ENCODE results near the gene LMF1.

Gene LMF1

DNA sequence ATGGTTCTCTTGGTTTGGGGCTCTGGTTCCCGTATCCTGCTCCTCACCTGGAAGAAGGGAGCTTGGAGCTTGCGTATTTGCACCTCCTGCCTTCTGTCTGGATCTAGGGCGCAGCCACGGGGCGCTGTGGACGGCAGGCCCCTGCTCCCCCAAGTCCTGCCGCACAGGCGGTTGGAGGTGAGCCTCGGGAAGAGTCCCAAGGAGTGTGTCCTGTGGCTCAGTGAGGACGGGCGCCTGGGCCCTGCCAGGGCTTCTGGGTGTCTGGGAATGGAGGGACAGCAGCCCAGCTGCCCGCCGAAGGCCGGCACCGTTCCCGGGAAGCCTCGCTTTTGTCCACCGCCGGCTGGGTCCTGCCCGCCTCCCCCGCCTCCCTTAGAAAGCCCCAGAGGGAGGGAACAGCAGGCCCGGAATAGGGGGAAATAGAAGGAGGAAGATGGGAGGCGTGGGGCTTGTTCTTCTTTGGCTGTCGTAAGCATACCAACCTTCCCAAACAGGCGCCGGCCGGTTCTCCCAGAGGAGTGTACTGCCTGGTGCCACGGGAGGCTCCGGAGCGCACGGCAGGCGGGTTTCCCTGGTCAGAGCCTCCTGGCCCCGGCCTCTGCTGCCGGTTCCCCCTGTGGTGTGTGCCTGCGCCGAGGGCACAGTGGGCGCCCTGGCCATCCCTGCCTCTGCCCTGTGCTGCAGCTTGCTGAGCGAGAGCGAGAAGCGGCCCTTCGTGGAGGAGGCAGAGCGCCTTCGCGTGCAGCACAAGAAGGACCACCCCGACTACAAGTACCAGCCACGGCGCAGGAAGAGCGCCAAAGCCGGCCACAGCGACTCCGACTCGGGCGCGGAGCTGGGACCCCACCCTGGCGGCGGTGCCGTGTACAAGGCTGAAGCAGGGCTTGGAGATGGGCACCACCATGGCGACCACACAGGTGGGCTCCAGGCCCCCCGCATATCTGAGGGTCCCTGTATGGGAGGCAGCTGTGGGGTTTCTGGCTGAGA is 12.6 kb upstream of the LMF1 start:
- Histone ChIP-seq H3K9me3 (ENCODE audit: insufficient read depth, low read depth, low read length) (no peaks in the 10 kb centered on the region), H3K9ac (ENCODE audit: low read depth, low read length) (no peak overlapping the region), H3K27me3 (ENCODE audit: insufficient read depth, low read length) (peaks cover 53% of the 10 kb centered on the region), H3K27ac (ENCODE audit: low read depth, low read length) (no peak overlapping the region), H3K36me3 (ENCODE audit: insufficient read depth, low read length) (0 out of 2 replicates have a peak, but pooled peaks cover 4% of the 10 kb centered on the region), H3K4me1 (ENCODE audit: insufficient read depth, low read length) (0 out of 2 replicates have a peak, but pooled peaks cover 3% of the 10 kb centered on the region), H3K4me3 (ENCODE audit: low read length) (peak overlapping the region; percentile 58)
- WGBS: 52% methylated on average over 58 of the region's 59 CpGs

DNA sequence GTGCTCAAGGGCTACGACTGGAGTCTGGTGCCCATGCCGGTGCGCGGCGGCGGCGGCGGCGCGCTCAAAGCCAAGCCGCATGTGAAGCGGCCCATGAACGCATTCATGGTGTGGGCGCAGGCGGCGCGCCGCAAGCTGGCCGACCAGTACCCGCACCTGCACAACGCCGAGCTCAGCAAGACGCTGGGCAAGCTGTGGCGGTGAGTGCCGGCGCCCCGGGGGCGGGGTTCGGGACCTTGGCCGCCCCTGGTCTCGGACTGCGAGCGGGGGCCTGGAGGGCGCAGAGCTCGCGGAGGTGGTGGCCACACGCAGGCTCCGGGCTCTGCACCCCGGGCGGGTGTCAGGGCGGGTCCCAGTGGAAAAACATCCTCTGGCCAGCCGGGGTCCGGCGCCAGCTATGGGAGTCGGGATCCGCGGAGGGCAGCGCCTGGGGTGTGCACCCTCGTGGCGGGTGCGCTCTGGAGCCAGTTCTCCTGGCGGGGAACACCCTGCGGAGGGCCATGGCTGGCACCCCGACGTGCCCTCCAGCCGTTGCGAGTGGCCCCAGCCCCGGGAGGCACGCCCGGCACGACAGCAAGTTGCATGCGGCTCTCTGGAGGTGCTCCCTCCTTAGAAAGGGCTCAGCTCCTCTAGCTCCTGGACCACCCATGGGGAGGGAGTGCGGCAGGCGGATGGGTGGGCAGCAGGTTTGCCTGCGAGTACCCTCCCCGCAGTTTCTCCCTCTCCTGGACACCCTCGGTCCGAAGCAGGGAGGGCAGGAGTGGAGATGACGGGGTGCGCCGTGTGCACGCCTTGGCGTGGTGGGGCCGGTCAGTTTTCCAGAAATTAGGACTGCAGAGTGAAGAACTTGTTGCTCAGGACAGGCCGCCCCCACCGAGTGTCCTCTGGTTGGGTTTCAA is 11.6 kb upstream of the LMF1 start:
- H3K4me3 ChIP-seq (ENCODE audit: low read length): peak overlapping the region; percentile 58
- H3K9ac ChIP-seq (ENCODE audit: low read depth, low read length): peak overlapping the region; percentile 36; the same call in 1 of the 2 replicates
- no peak overlapping the region for H3K27ac ChIP-seq (ENCODE audit: low read depth, low read length)
- H3K27me3 ChIP-seq (ENCODE audit: insufficient read depth, low read length): peaks cover 54% of the 10 kb centered on the region
- H3K36me3 ChIP-seq (ENCODE audit: insufficient read depth, low read length): 0 out of 2 replicates have a peak, but pooled peaks cover 4% of the 10 kb centered on the region
- H3K4me1 ChIP-seq (ENCODE audit: insufficient read depth, low read length): 0 out of 2 replicates have a peak, but pooled peaks cover 3% of the 10 kb centered on the region
- no peaks in the 10 kb centered on the region for H3K9me3 ChIP-seq (ENCODE audit: insufficient read depth, low read depth, low read length)
- 9% methylated on average over 76 of the region's 76 CpGs for WGBS

DNA sequence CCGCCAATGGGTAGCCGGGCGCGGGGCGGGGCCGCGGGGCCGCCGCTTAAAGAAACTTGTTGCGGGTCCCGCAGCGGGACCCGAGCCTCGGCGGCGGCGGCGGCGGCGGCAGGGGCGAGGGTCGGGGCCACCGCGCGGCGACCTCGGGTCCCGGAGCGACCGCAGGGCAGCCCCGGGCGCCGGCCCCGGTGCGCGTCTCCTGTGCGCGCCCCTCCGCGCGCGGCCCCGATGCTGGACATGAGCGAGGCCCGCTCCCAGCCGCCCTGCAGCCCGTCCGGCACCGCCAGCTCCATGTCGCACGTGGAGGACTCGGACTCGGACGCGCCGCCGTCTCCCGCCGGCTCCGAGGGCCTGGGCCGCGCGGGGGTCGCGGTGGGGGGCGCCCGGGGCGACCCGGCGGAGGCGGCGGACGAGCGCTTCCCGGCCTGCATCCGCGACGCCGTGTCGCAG is 10.9 kb upstream of the LMF1 start, which contains the start of gene SOX8:
Gene SOX8 (plus strand): TSS at position 76 of the 450 bp plus-strand sequence. CDS start 153 bp downstream, at position 229.
- Histone ChIP-seq H3K4me3 (ENCODE audit: low read length) (peak within 1 kb of the TSS; percentile 58), H3K27ac (ENCODE audit: low read depth, low read length) (no peak within 1 kb of the TSS), H3K9ac (ENCODE audit: low read depth, low read length) (peak within 1 kb of the TSS; percentile 36; the same call in 1 of the 2 replicates), H3K36me3 (ENCODE audit: insufficient read depth, low read length) (0 out of 2 replicates have a peak, but pooled peaks cover 4% of the 10 kb centered on the region), H3K4me1 (ENCODE audit: insufficient read depth, low read length) (0 out of 2 replicates have a peak, but pooled peaks cover 3% of the 10 kb centered on the region), H3K9me3 (ENCODE audit: insufficient read depth, low read depth, low read length) (no peaks in the 10 kb centered on the region), H3K27me3 (ENCODE audit: insufficient read depth, low read length) (peaks cover 54% of the 10 kb centered on the region)
- WGBS: under 1% methylated on average over 80 of the region's 80 CpGs

DNA sequence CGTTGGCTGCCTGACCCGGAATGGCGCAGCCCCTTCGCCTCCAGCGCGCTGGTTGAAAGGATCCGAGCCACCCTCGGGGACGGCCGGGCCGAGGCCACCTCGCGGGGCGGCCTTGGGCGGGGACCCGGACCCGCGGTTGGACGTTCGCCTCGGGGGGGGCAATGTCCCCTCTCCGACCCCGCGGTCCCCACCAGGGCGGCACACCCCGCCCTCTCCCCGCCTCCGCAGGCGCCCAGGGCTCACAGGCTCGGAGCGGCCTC is 9.7 kb upstream of the LMF1 start:
- WGBS: under 1% methylated on average over 31 of the region's 31 CpGs
- H3K27ac ChIP-seq (ENCODE audit: low read depth, low read length): no peak overlapping the region
- H3K9me3 ChIP-seq (ENCODE audit: insufficient read depth, low read depth, low read length): no peaks in the 10 kb centered on the region
- peaks cover 54% of the 10 kb centered on the region for H3K27me3 ChIP-seq (ENCODE audit: insufficient read depth, low read length)
- H3K4me1 ChIP-seq (ENCODE audit: insufficient read depth, low read length): 0 out of 2 replicates have a peak, but pooled peaks cover 3% of the 10 kb centered on the region
- no peaks in the 10 kb centered on the region for H3K36me3 ChIP-seq (ENCODE audit: insufficient read depth, low read length)
- H3K9ac ChIP-seq (ENCODE audit: low read depth, low read length): no peak overlapping the region
- peak overlapping the region; percentile 57 for H3K4me3 ChIP-seq (ENCODE audit: low read length)

DNA sequence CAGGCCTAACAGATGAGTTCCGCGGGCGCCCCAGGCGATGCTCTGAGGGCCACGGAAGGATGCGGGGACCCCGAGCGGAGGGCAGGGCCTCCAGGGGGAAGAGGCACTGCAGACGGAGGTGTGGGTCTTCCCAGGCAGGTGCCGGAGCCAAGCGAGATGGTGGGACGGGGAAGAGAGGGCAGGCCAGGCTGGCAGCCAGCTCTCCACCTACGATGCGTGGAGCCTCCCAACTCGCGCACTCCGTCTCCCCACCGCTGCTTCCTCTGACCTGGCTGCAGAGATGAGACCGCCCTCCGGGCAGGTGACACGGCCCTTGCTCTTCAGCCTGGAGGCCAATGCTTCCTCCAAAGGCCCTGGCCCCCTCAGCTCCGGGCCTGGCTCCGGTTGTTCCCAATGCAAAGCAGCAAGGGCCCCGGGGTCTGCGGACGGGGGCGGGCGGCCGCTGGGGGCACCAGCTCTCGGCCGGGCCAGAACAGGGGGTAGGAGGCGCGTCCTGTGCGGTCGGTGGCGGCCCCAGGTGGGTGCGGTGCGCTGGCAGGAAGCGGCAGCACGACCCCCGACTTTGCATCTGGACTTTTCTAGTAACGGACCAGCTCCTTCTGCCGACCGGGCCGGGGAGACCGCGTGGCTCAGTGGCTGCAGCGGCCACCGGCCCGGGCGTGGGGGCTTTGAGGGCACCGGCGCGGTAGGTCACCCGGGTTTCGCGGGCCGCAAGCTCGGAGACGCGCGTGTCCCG is 9.2 kb upstream of the LMF1 start:
- Histone ChIP-seq H3K4me3 (ENCODE audit: low read length) (peak overlapping the region; percentile 57), H3K36me3 (ENCODE audit: insufficient read depth, low read length) (no peaks in the 10 kb centered on the region), H3K27me3 (ENCODE audit: insufficient read depth, low read length) (peaks cover 54% of the 10 kb centered on the region), H3K9ac (ENCODE audit: low read depth, low read length) (no peak overlapping the region), H3K9me3 (ENCODE audit: insufficient read depth, low read depth, low read length) (no peaks in the 10 kb centered on the region), H3K4me1 (ENCODE audit: insufficient read depth, low read length) (0 out of 2 replicates have a peak, but pooled peaks cover 3% of the 10 kb centered on the region), H3K27ac (ENCODE audit: low read depth, low read length) (no peak overlapping the region)
- 18% methylated on average over 63 of the region's 63 CpGs for WGBS

DNA sequence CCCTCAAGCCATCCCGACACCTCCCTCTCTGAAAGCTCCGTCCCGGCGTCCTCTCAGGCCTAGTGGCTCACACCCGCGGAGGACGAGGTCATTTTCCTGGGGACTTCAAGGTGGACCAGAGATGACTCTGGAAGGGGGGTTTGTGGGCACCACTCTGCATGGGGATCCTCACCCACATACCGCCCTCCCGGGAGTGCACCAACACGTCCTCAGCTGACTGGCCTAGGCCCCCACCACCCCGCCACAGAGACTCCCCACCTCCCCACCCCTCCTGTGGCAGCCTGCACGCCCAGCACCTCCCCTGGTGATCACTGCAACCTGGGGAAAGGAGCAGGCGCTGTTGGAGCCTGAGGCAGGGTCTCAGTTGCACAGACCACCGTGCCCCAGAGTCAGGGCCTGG is 8.4 kb upstream of the LMF1 start:
- no peak overlapping the region for H3K9ac ChIP-seq (ENCODE audit: low read depth, low read length)
- H3K27me3 ChIP-seq (ENCODE audit: insufficient read depth, low read length): peaks cover 53% of the 10 kb centered on the region
- WGBS: 92% methylated on average over 14 of the region's 14 CpGs
- H3K27ac ChIP-seq (ENCODE audit: low read depth, low read length): no peak overlapping the region
- no peaks in the 10 kb centered on the region for H3K9me3 ChIP-seq (ENCODE audit: insufficient read depth, low read depth, low read length)
- H3K4me3 ChIP-seq (ENCODE audit: low read length): no peak overlapping the region
- H3K36me3 ChIP-seq (ENCODE audit: insufficient read depth, low read length): no peaks in the 10 kb centered on the region
- H3K4me1 ChIP-seq (ENCODE audit: insufficient read depth, low read length): 0 out of 2 replicates have a peak, but pooled peaks cover 3% of the 10 kb centered on the region

DNA sequence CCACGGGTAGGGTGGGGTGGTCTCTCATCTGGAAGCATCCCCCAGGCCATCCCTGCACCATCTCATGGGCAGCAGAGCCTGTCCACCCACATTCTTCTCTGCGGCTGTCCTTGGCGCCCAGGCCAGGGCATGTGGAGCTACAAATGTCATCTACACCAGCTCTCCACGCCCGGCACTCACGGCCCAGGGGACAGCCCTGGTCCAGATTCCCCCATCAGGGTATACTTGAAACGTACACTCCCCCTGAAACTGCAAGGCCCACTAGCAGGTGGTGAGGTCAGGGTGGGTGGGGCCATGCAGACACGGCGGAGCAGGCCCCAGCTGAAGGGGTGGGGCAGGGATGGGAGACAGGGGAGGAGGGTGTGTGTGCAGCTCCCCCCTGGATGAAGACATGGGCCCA is 7.6 kb upstream of the LMF1 start:
- 0 out of 2 replicates have a peak, but pooled peaks cover 3% of the 10 kb centered on the region for H3K4me1 ChIP-seq (ENCODE audit: insufficient read depth, low read length)
- H3K27me3 ChIP-seq (ENCODE audit: insufficient read depth, low read length): peaks cover 45% of the 10 kb centered on the region
- WGBS: 83% methylated on average over 9 of the region's 9 CpGs

DNA sequence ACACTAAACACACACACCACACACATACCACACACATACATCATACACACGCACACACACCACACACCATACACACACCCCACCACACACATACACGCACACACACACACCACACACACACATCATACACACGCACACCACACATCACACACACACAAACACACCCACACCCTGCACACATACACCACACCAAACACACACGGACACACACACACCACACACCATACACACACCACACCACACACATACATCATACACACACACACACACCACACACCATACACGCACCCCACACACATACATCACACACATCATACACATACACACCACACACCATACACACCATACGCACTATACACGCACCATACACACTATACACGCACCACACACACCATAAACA is 7.1 kb upstream of the LMF1 start:
- Histone ChIP-seq H3K4me1 (ENCODE audit: insufficient read depth, low read length) (0 out of 2 replicates have a peak, but pooled peaks cover under 1% of the 10 kb centered on the region), H3K27ac (ENCODE audit: low read depth, low read length) (no peak overlapping the region), H3K9me3 (ENCODE audit: insufficient read depth, low read depth, low read length) (no peaks in the 10 kb centered on the region), H3K4me3 (ENCODE audit: low read length) (no peak overlapping the region), H3K36me3 (ENCODE audit: insufficient read depth, low read length) (no peaks in the 10 kb centered on the region), H3K27me3 (ENCODE audit: insufficient read depth, low read length) (peaks cover 40% of the 10 kb centered on the region), H3K9ac (ENCODE audit: low read depth, low read length) (no peak overlapping the region)
- WGBS: 75% methylated on average over 8 of the region's 8 CpGs

More for the DNA sequence above, 7.6 kb upstream of the LMF1 start:
- Histone ChIP-seq H3K36me3 (ENCODE audit: insufficient read depth, low read length) (no peaks in the 10 kb centered on the region), H3K27ac (ENCODE audit: low read depth, low read length) (no peak overlapping the region), H3K9me3 (ENCODE audit: insufficient read depth, low read depth, low read length) (no peaks in the 10 kb centered on the region), H3K9ac (ENCODE audit: low read depth, low read length) (no peak overlapping the region), H3K4me3 (ENCODE audit: low read length) (no peak overlapping the region)

DNA sequence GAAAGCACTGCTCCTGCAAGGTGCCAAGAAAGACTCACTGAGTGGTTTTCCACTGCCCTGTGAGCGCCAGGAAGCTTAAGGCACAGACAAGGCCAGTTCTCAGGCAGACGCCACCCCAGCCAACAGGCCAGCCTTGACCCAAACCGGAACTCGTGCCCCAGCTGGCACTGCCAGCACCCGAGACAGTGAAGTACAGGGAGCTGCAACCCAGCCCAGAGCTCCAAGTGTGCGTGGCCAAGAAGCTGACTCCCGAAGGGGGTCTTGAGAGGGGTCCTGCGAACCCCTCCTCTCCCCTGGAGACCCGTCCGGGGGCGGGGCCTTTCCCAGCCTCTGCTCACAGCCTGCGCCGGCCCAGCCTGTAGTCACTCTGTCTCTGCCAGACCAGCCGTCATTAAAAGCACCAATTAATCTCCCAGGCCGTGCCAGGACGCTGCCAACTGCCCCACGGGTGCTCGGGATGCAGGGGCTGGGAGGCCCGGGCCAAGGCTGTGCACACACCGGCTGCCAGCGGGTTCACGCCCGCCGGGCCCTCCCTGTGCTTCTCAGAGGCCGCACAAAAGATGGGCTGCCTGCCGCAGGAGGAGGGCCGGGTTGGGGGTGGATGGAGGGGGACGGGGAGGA is 6.4 kb upstream of the LMF1 start:
- Histone ChIP-seq H3K9me3 (ENCODE audit: insufficient read depth, low read depth, low read length) (no peaks in the 10 kb centered on the region), H3K4me1 (ENCODE audit: insufficient read depth, low read length) (no peaks in the 10 kb centered on the region), H3K9ac (ENCODE audit: low read depth, low read length) (no peak overlapping the region), H3K27me3 (ENCODE audit: insufficient read depth, low read length) (peaks cover 33% of the 10 kb centered on the region), H3K27ac (ENCODE audit: low read depth, low read length) (no peak overlapping the region), H3K4me3 (ENCODE audit: low read length) (no peak overlapping the region), H3K36me3 (ENCODE audit: insufficient read depth, low read length) (no peaks in the 10 kb centered on the region)
- WGBS: 88% methylated on average over 28 of the region's 28 CpGs

DNA sequence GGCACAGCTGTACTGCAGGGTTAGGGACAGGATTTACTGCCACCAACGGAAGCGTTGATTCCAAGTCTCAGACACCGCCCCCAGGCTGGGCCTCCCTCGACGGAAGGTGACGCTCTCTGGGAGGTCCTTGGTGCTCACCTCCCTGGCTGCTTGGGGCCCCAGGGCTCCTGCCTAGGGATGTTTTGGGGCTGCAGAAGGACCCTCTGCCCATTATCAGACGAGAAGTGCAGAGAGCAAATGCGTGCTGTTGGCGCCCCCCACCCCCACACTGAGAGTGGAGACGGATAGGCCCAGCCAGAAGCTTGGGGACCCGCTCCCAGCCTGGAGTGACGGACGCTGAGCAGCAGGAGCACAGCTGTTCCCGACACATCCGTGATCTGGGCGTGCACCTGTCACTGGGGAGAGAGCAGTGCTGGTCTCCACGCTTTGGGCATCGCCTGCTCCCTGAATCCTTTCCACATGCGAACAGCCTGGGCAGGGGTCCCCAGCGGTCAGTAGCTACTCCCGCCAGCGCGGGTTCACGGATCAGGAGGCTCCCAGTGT is 5.7 kb upstream of the LMF1 start:
- H3K27ac ChIP-seq (ENCODE audit: low read depth, low read length): no peak overlapping the region
- no peaks in the 10 kb centered on the region for H3K9me3 ChIP-seq (ENCODE audit: insufficient read depth, low read depth, low read length)
- no peaks in the 10 kb centered on the region for H3K4me1 ChIP-seq (ENCODE audit: insufficient read depth, low read length)
- H3K4me3 ChIP-seq (ENCODE audit: low read length): no peak overlapping the region
- 90% methylated on average over 24 of the region's 24 CpGs for WGBS
- H3K9ac ChIP-seq (ENCODE audit: low read depth, low read length): no peak overlapping the region
- H3K27me3 ChIP-seq (ENCODE audit: insufficient read depth, low read length): peaks cover 34% of the 10 kb centered on the region
- H3K36me3 ChIP-seq (ENCODE audit: insufficient read depth, low read length): no peaks in the 10 kb centered on the region

Measured in HUES64 (cell line).